GM18526 (cell line): ENCODE results near the gene GDPD5.

Source experiments
- POLR2A ChIP-seq: IDR thresholded peaks from 3 replicates; pipeline ENCODE4 v1.6.1; 2011; ENCODE audit not compliant: insufficient read length; ENCODE audit errors: extremely low read depth

The GDPD5 gene

DNA sequence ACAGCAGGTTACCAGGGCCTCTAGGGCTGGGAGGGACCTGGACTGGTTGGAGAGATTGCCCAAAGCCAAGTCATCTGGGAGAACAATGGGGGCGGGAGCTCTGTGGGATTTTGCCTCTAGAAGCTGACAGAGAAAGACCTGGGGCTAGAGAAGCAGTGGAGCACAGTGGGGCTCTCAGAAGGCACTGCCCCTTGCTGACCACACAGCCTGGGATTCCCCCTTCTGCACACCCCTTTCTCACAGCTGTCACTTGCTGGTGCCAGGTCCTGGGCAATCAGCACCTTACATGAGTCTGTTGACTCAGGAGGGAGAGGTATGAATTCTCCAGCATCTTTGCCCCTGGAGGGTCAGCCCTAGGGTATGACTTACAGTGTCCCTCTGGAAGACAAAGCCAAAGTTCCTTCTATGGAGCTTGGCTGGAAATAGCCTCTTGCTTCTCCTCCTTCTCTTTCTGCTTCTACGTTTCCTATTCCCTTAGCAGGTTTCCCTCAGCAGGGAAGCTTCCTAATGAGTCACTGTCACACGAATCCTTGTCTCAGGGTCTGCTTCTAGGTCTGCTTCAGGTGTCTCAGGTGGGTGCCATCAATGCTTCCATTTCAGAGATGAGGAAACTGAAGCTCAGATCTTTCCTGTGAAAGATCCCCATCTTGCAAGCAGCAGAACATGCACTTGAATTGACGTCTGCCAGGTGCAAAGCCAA lies 27.0 kb downstream of the GDPD5 start:
- TF ChIP-seq POLR2A = no peak

GRCh38 chr11:75497788-75498409 lies 27.8 kb downstream of the GDPD5 start:
- TF ChIP-seq POLR2A = no peak

GRCh38 chr11:75496305-75496752 lies 29.4 kb downstream of the GDPD5 start:
- no peak for TF ChIP-seq POLR2A

DNA sequence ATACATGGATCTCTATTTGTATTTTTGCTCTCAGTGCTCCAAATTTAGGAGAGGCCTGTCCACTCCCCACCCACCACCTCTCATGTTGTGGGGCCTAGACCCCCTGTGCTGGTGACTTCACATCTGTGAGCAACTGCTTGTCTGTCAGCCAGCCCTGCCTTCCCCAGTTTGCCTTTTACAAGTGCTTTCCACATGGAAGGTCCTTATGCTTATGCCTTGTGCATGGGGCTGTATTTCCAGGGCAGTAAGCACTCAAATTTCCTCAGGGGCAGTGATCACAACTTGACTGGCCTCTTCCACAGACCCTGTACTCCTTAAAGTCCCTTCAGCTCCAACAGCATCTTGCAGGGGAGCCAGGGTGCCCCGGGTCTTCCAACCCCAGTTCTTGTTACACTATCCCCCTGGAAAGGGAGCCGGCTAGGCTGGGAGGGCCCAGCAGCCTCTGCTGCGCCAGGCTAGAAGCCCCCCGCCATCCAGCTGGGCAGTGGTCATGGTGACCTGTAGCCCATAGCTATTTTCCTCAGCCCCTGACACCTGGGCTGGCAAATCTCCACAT lies 29.9 kb downstream of the GDPD5 start:
- TF ChIP-seq POLR2A = no peak

DNA sequence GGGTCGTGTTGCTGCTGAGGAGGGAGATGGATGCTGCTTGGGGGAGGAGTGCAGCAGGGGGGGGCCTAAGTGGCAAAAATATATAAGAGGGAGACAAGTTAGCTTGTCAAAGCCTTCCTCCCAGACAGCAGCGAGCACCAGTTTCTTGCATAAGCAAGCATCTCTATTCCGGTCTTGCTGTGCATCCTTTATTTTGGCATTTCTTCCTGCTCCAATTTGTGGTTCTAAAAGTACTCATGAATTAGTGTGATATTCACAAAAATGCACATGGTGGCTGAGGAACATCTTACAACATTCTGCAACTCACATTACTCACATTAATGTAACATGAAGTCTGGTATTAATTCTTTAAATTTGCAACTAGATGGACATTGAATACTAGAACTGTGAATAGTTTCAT lies 32.1 kb downstream of the GDPD5 start:
- TF ChIP-seq POLR2A = no peak

DNA sequence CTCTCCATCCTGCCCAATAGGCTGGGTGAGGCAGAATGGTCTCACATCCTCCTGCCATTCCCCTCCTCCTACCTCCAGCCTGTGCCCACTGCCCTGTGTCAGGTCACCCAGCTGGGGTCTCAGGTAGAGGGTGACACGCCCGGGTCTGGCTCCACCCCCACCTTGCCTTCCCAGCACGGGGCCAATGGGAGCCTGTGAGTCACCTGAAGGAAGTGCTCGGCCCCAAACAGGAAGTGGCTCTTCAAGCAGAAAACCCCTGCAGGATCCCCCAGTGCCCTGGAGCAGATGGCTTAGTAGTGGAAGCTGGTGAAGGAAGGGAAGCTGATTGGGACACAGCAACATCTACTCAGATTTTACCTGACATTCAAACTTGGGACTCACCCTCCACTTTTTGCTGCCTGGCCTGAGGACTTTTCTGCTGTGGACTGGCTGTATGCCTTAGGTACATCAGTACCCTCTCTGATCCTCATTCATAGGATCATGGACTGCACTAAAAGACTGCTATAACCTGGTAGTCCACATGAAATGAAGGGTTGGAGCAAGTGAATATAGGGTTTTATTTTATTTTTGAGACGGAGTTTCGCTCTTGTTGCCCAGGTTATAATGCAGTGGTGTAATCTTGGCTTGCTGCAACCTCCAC lies 33.4 kb downstream of the GDPD5 start:
- TF ChIP-seq POLR2A = no peak

GRCh38 chr11:75491465-75491864 lies 34.3 kb downstream of the GDPD5 start:
- no peak for TF ChIP-seq POLR2A

DNA sequence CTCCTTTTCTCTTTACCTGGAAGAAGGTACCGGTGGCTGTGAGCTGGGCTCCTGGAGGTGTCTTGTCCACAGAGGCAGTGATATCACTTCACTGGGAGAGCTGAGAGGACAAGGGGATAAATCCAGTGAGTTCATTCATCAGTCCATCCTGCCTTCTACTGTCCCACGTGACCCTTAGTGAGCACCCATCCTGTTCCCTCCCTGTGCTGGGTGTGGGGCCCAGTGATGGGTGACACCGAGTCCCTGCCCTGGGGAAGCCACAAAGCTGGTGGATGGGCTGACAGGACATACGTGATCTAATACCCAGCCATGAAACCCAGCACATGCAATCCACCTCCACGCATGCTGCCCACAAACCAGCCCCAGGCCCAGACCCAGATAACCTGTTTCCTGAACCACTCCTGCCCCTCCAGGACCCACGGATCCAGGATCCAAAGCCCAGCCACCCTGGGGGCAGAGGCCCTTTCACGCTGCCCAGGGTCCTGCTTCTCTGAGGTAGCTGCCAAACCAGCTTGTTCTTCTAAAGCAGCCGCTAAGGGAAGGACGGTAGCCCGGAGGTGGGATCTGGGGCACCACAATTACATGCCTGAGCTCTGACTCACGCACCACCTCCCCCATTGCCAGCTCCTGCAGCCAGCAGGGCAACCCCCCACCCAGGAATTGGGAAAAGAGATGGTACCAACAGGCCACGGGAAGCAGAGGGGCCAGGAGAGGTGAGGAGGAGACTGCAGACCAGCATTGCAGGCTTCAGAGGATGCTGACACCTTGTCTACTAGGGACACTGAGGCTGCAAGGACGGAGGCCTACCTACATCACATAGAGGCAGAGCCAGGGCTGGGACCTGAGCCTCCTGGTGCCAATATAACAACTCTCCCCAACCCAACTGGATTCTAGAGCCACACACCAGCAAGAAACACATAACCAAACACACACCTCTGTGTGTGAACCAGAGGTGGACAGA lies 35.2 kb downstream of the GDPD5 start:
- TF ChIP-seq POLR2A = no peak

DNA sequence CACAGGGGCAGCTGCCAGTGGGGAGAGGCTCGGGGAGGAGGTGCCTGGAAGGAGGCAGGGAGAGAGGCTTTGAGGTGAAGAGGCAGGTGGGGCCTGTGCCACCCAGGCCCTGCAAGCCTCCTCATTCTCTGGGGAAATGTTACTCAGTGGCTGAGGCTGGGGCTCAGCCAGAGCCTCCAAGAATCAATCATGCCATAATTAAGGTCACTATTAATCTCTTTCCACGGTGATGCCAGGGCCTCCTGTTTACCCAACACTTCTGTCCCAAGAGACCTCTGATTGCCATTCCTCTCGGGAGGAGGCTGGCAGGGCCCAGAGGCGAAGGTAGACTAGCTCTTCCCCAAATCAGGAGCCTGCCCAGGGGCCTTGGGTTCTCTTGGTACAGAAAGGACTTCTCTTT lies 38.4 kb downstream of the GDPD5 start:
- TF ChIP-seq POLR2A = no peak

- no peak for TF ChIP-seq POLR2A
Observed at GRCh38 chr11:75485742-75486141, 40.0 kb downstream of the GDPD5 start.

- TF ChIP-seq POLR2A = no peak
Observed at GRCh38 chr11:75482931-75483469, 42.7 kb downstream of the GDPD5 start.

DNA sequence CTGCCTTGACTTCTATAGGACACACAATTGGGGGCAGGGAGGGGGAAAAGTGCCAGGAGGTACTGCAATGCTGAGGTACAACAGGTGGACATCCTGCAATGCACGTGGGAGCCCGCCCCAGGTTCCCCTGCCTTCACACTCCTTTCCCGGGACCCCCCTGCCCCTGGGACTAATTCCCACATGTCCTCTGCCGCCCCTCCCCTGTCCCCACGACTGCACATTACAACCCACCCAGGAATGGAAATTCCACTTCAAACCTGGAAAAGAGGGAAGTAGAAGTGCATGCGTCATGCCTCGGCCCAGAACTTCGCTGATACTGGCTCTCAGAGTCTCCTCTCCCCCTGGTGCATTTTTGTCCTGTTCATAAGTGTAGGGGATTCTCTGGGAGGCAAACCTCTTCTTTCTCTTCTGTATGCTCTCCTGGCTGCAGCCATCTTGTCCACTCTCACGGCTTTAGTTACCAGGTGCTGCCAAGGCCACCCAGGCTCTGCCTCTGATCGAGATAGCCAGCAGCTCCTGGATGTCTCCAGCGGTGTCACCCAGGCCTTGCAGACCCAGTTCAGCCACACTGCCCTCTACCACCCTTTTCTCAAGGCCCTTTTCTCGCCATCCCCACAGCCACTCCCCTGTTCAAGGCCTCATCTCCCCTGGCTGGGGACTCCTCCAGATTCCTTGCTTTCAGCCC lies 43.7 kb downstream of the GDPD5 start:
- no peak for TF ChIP-seq POLR2A

DNA sequence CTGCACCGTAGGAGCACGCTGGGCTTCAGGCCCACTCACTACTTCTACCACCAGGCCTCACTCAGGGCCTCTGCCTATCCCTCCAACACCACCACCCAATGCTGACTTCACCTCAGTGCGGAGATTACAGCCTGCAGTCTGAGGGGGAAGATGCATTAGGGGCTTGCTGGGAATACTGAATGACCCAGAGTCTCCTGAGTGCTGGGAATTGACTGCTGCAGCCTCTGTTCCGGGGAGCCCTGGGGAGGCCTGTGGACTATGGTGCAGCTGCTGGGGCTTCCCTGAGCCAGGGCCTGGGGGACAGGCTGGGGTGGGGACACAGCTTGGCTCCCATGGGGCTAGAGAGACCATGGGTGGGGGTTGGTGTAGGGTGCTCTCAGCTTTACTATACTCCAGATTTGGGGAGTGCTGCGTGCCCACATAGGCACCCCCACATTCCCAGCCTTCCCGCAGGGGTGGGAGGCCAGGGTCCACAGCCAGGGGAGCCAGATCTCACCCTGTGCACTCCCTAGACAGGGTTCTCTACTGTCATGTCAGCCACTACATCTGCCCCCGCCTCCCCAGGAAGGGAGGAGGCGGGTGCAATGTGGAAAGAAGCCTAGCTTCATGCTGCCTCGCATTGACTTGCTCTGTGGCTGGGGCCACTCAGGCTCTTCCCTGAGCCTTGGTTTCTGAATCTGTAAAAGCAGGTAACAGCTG lies 44.4 kb downstream of the GDPD5 start:
- TF ChIP-seq POLR2A = no peak
